K562 (cell line): ENCODE measurements around the gene DOLPP1. TPM values are rescaled to one million over a fixed set of nuclear protein-coding genes. Genes with fewer than 3 reads are reported as not detected.

Source experiments
- REST ChIP-seq, 2 experiments: fragments of 450-650 bp; formaldehyde crosslinking in 1 of 2; IDR thresholded peaks; 2 replicates each; pipeline versions ENCODE4 v1.4.0 to v1.6.1; 2014 to 2020; ENCODE audit warnings: mild to moderate bottlenecking in 2 of 2, borderline replicate concordance in 1 of 2, low read depth in 1 of 2
- polyA plus RNA-seq, 8 experiments: library from polyadenylated mRNA; depleted of rRNA in 4 of 8; stranded (reverse) in 5 of 8; unstranded in 3 of 8; fragments of >200 nt; fragmentation: Nextera tagmentation in 2 of 8; fragmentation: Illumina TruSeq in 1 of 8; extraction: Ambion mirVana in 2 of 8; extraction: Trizol in 1 of 8; gene quantifications; 2 replicates each; pipeline versions ENCODE4 v1.2.1 to v1.2.3, GENCODE V29; 2011 to 2014; ENCODE audit warnings: inconsistent platforms in 1 of 8, missing spikeins in 1 of 8
- total RNA-seq, 7 experiments: library from RNA; depleted of rRNA in 6 of 7; stranded (reverse); fragments of >200 nt in 6 of 7; fragmentation: Illumina TruSeq in 2 of 7; extraction: Trizol in 2 of 7; gene quantifications; 2 replicates each; pipeline versions ENCODE4 v1.2.1 to v1.2.3, GENCODE V29; 2011 to 2021; ENCODE audit warnings: low replicate concordance in 1 of 7

DOLPP1 gene
- total and polyA plus RNA-seq, 9 of the 15 experiments (the other 6 are each of a cell fraction or from before 2014, with no cell fraction given) = 3.0 to 39.8 (median 30.5) TPM

- TF ChIP-seq REST (IDR thresholded peaks at IDR 0.05; ENCODE audit: borderline replicate concordance) (no peak), REST (CRISPR knock-in tag; IDR thresholded peaks at IDR 0.05; ENCODE audit: low read depth) (no peak)
- TF ChIP-seq, all 486 proteins: peak for 20
Measured at GRCh38 chr9:129033216-129033615, 47.7 kb upstream of the DOLPP1 start (continued).
